GM23248 (cell line): ENCODE measurements around the gene NOL4L.

Experiments used
- EZH2 ChIP-seq: fragments of 200-600 bp; sonication (generic); IDR thresholded peaks from 2 replicates; pipeline ENCODE4 v1.6.1; 2018; ENCODE audit warnings: antibody characterized with exemption, mild to moderate bottlenecking; ENCODE audit not compliant: insufficient read depth, poor library complexity, severe bottlenecking
- EZH2phosphoT487 ChIP-seq: fragments of 200-600 bp; sonication (generic); IDR thresholded peaks from 2 replicates; pipeline ENCODE4 v1.6.1; 2018; ENCODE audit warnings: antibody characterized with exemption, moderate library complexity, mild to moderate bottlenecking, low read depth; ENCODE audit not compliant: insufficient read depth

GRCh38 chr20:32485770-32486478 is 99.2 kb downstream of the NOL4L start:
- TF ChIP-seq EZH2 (no peak), EZH2phosphoT487 (no peak)
